Nephron progenitor cell (in vitro differentiated cells): ENCODE measurements around the gene MED7.

ENCODE experiments used
- DNase-seq: peaks from one replicate; pipeline ENCODE4 v3.0.0; 2021
- H3K27ac Mint-ChIP-seq: 2 replicates; pipeline ENCODE4 v1.8.0; 2021; ENCODE audit warnings: mild to moderate bottlenecking, moderate library complexity, mixed read lengths
- H3K27me3 Mint-ChIP-seq: 2 replicates; pipeline ENCODE4 v1.8.0; 2021; ENCODE audit warnings: mild to moderate bottlenecking, low read depth, mixed read lengths; ENCODE audit not compliant: poor library complexity
- H3K36me3 Mint-ChIP-seq: 2 replicates; pipeline ENCODE4 v1.8.0; 2021; ENCODE audit warnings: low read depth, mixed read lengths
- H3K4me1 Mint-ChIP-seq: 2 replicates; pipeline ENCODE4 v1.8.0; 2021; ENCODE audit warnings: mixed read lengths
- H3K4me3 Mint-ChIP-seq: 2 replicates; pipeline ENCODE4 v1.8.0; 2021; ENCODE audit warnings: mild to moderate bottlenecking, moderate library complexity, mixed read lengths
- H3K9me3 Mint-ChIP-seq: 2 replicates; pipeline ENCODE4 v1.8.0; 2021; ENCODE audit warnings: mild to moderate bottlenecking, moderate library complexity, mixed read lengths
- CTCF ChIP-seq: fragments of 200-600 bp; sonication (generic); IDR thresholded peaks from 2 replicates; pipeline ENCODE4 v1.5.0; 2021; ENCODE audit warnings: antibody characterized with exemption

Gene MED7

GRCh38 chr5:157184117-157184670 lies 41.5 kb upstream of the MED7 start:
- no peaks in the 10 kb centered on the region for H3K36me3 Mint-ChIP-seq
- peaks cover 8% of the 10 kb centered on the region for H3K4me1 Mint-ChIP-seq
- no peak overlapping the region for H3K27ac Mint-ChIP-seq
- H3K27me3 Mint-ChIP-seq = peaks cover 22% of the 10 kb centered on the region
- no peak for TF ChIP-seq CTCF
- H3K9me3 Mint-ChIP-seq = no peaks in the 10 kb centered on the region
- no peak for DNase-seq
- H3K4me3 Mint-ChIP-seq = no peak overlapping the region

GRCh38 chr5:157182143-157182757 lies 39.6 kb upstream of the MED7 start:
- Mint-ChIP-seq H3K27ac (no peak overlapping the region), H3K4me1 (no peaks in the 10 kb centered on the region), H3K36me3 (no peaks in the 10 kb centered on the region), H3K27me3 (peaks cover 29% of the 10 kb centered on the region), H3K9me3 (no peaks in the 10 kb centered on the region), H3K4me3 (no peak overlapping the region)
- no peak for DNase-seq
- no peak for TF ChIP-seq CTCF

GRCh38 chr5:157180374-157181264 lies 38.0 kb upstream of the MED7 start, which contains the start of gene ITK:
TSS of gene ITK (plus strand) at chr5:157180840. CDS start at chr5:157180978, 138 bp downstream.
- Mint-ChIP-seq H3K9me3 (no peaks in the 10 kb centered on the region), H3K4me3 (no peak within 1 kb of the TSS), H3K4me1 (no peaks in the 10 kb centered on the region), H3K27ac (no peak within 1 kb of the TSS), H3K36me3 (no peaks in the 10 kb centered on the region), H3K27me3 (peaks cover 29% of the 10 kb centered on the region)
- no peak for DNase-seq
- TF ChIP-seq CTCF = no peak

- no peaks in the 10 kb centered on the region for H3K4me1 Mint-ChIP-seq
- H3K27me3 Mint-ChIP-seq = peaks cover 27% of the 10 kb centered on the region
- H3K27ac Mint-ChIP-seq = no peak overlapping the region
Observed at GRCh38 chr5:157178966-157179365, 36.3 kb upstream of the MED7 start.

GRCh38 chr5:157177953-157178352 lies 35.3 kb upstream of the MED7 start:
- TF ChIP-seq CTCF = no peak
- no peak for DNase-seq
- Mint-ChIP-seq H3K4me1 (no peaks in the 10 kb centered on the region), H3K4me3 (no peak overlapping the region), H3K9me3 (no peaks in the 10 kb centered on the region), H3K27me3 (peaks cover 23% of the 10 kb centered on the region), H3K27ac (no peak overlapping the region), H3K36me3 (no peaks in the 10 kb centered on the region)

More at GRCh38 chr5:157178966-157179365, 36.3 kb upstream of the MED7 start:
- Mint-ChIP-seq H3K4me3 (no peak overlapping the region), H3K36me3 (no peaks in the 10 kb centered on the region), H3K9me3 (no peaks in the 10 kb centered on the region)
- DNase-seq = no peak
- no peak for TF ChIP-seq CTCF
